Large intestine (tissue), 3 donors: ENCODE data around the gene SSH3. TPM values are rescaled to one million over a fixed set of nuclear protein-coding genes. Genes with fewer than 3 reads are reported as not detected.

ENCODE experiments used
- DNase-seq, 2 donors: peaks; one replicate each; pipeline versions ENCODE4 v3.0.0 to v3.0.0-alpha.2; 2013
- H3K27ac ChIP-seq: one replicate; pipeline ENCODE4 v1.5.1; 2013; ENCODE audit warnings: low read length
- H3K27me3 ChIP-seq: 2 replicates; pipeline ENCODE4 v1.6.1; 2013; ENCODE audit warnings: low read length; ENCODE audit not compliant: control insufficient read depth, insufficient read depth
- H3K36me3 ChIP-seq: 2 replicates; pipeline ENCODE4 v1.6.1; 2013; ENCODE audit warnings: low read length; ENCODE audit not compliant: control insufficient read depth, insufficient read depth
- H3K4me1 ChIP-seq: one replicate; pipeline ENCODE4 v1.6.1; 2013; ENCODE audit warnings: low read length; ENCODE audit not compliant: control insufficient read depth, insufficient read depth
- H3K4me3 ChIP-seq: one replicate; pipeline ENCODE4 v1.5.1; 2013; ENCODE audit warnings: low read length
- H3K9me3 ChIP-seq: one replicate; pipeline ENCODE4 v1.6.1; 2013; ENCODE audit warnings: mild to moderate bottlenecking, low read depth, low read length, moderate library complexity; ENCODE audit not compliant: control insufficient read depth
- WGBS: methylation state at CpG from one replicate; pipeline ENCODE4 v1.1.5; 2013; ENCODE audit warnings: low lambda C conversion rate; ENCODE audit not compliant: insufficient coverage; 5-methylcytosine and 5-hydroxymethylcytosine counted together
- polyA plus RNA-seq: library from polyadenylated mRNA; unstranded; fragments of 120-200 nt; gene quantifications from one replicate; pipeline ENCODE4 v1.2.1, GENCODE V29; 2013

The SSH3 gene
- polyA plus RNA-seq, 1 donor, result 36.4 TPM

GRCh38 chr11:67274768-67275605 lies 28.3 kb upstream of the SSH3 start:
- Histone ChIP-seq H3K27ac (no peak overlapping the region), H3K9me3 (no peaks in the 10 kb centered on the region), H3K4me3 (no peak overlapping the region), H3K4me1 (peaks cover 32% of the 10 kb centered on the region), H3K27me3 (no peaks in the 10 kb centered on the region), H3K36me3 (peaks cover 69% of the 10 kb centered on the region)
- no CpG with 5 or more reads among the region's 35 CpGs for WGBS
- DNase-seq, result no peak

DNA sequence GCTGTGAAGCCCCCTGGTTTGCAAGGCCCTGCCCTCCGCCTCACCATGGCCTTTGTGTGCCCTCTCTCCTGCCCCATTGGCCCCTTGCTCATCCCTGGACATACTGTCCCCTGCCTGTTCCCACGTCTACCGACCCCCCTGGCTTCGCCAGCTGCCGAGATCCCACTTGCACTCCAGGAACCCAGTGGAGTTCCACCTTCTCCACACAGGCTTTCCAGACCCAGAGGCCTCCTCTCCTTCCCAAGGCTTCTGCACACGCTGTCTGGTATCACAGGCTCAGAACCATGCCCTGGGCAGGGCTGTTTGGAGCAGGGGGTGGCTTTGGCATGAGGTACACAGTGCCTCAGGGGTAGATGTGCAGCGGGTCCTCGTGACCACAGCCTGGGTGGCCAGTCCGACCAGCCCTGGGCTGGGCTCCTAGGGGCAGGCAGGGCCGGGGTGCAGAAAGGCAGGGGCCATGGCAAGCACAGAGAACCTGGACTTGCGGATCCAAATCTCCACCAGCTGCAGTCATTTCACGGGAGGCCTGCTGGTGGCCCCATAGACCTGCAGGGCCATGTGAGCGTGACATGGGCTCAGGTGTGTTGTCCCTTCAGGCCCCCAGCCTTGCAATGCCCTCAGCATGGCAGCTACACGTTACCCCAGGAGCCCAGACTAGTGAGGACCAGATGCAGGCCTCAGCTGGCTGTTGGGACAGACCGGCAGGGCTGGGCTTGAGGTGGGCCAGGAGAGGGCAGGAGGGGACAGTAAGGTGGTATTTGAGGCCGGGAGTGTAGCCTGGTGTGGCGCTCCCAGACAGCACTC lies 27.5 kb upstream of the SSH3 start:
- WGBS, result no CpG with 5 or more reads among the region's 17 CpGs
- H3K4me1 ChIP-seq, result peaks cover 24% of the 10 kb centered on the region
- H3K36me3 ChIP-seq, result peaks cover 76% of the 10 kb centered on the region
- no peak overlapping the region for H3K27ac ChIP-seq
- H3K4me3 ChIP-seq, result no peak overlapping the region
- H3K9me3 ChIP-seq, result no peaks in the 10 kb centered on the region
- no peaks in the 10 kb centered on the region for H3K27me3 ChIP-seq
- DNase-seq, result no peak

DNA sequence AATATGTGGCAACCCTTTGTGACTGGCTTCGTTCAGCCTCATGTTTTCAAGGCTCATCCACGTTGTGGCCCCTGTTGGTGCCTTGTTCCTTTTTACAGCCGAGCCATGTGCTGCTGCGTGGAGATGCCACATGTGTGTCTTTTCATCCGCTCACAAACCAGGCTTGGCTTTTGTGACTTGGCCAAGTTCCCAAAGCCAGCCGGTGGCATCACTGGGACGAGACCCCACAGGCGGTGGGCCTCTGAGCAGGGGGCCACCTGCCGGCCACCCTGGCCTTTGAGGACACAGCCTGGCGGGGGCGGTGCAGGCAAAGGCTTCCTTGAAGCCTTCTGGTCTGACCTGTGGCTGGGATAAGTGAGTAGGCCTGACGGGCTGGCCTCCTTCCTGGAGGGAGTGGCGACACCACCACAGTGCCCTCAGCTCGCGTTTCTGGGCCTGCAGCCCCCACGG lies 26.5 kb upstream of the SSH3 start:
- no peak overlapping the region for H3K4me3 ChIP-seq
- no peak for DNase-seq
- no CpG with 5 or more reads among the region's 16 CpGs for WGBS

GRCh38 chr11:67277231-67277961 lies 25.9 kb upstream of the SSH3 start:
- peak overlapping the region; percentile 63 for H3K27ac ChIP-seq
- WGBS, result no CpG with 5 or more reads among the region's 24 CpGs
- H3K27me3 ChIP-seq, result no peaks in the 10 kb centered on the region
- peak; percentile 67 to 79 for DNase-seq
- peaks cover 19% of the 10 kb centered on the region for H3K4me1 ChIP-seq
- no peak overlapping the region for H3K4me3 ChIP-seq
- H3K9me3 ChIP-seq, result no peaks in the 10 kb centered on the region
- H3K36me3 ChIP-seq, result peaks cover 80% of the 10 kb centered on the region

More for the DNA sequence above, 26.5 kb upstream of the SSH3 start:
- Histone ChIP-seq H3K27me3 (no peaks in the 10 kb centered on the region), H3K36me3 (peaks cover 79% of the 10 kb centered on the region), H3K27ac (peak overlapping the region; percentile 63), H3K9me3 (no peaks in the 10 kb centered on the region), H3K4me1 (peaks cover 22% of the 10 kb centered on the region)

GRCh38 chr11:67278135-67278938 lies 25.0 kb upstream of the SSH3 start:
- H3K4me3 ChIP-seq, result no peak overlapping the region
- H3K36me3 ChIP-seq, result peaks cover 82% of the 10 kb centered on the region
- H3K9me3 ChIP-seq, result no peaks in the 10 kb centered on the region
- H3K4me1 ChIP-seq, result peaks cover 17% of the 10 kb centered on the region
- 92% methylated on average over 2 of the region's 14 CpGs for WGBS
- H3K27ac ChIP-seq, result peak overlapping the region; percentile 63
- H3K27me3 ChIP-seq, result no peaks in the 10 kb centered on the region
- no peak for DNase-seq

DNA sequence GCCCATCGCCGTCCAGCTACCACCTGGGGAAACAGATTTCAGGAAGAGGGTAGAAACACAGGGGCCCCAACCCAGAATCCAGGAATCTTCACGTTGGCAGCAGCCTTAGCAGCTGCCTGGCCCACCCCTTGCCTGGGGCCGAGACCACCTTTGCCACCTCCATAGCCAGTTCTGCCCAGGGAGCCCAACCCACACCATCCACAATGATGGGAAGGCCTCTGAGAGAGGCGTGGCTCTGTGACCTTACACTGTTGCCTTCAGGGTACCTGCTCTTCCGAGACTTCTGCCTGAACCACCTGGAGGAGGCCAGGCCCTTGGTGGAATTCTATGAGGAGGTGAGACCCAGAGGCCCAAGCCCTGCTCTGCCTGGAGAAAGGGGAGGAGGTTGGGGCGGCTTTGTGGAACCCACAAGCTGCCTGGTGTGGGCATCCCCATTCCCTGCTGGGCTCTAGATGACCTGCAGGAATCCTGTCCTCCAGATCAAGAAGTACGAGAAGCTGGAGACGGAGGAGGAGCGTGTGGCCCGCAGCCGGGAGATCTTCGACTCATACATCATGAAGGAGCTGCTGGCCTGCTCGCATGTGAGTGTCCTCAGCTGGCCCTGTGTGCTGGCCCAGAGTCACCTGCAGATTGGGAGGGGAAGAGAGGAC lies 24.3 kb upstream of the SSH3 start:
- no peak for DNase-seq
- Histone ChIP-seq H3K4me3 (no peak overlapping the region), H3K9me3 (no peaks in the 10 kb centered on the region), H3K36me3 (peaks cover 89% of the 10 kb centered on the region), H3K27ac (no peak overlapping the region), H3K4me1 (peaks cover 17% of the 10 kb centered on the region), H3K27me3 (no peaks in the 10 kb centered on the region)
- WGBS, result no CpG with 5 or more reads among the region's 14 CpGs

GRCh38 chr11:67279589-67280340 lies 23.6 kb upstream of the SSH3 start:
- Histone ChIP-seq H3K4me3 (no peak overlapping the region), H3K4me1 (peaks cover 17% of the 10 kb centered on the region), H3K9me3 (no peaks in the 10 kb centered on the region), H3K36me3 (peaks cover 92% of the 10 kb centered on the region), H3K27me3 (no peaks in the 10 kb centered on the region), H3K27ac (no peak overlapping the region)
- no peak for DNase-seq
- no CpG with 5 or more reads among the region's 17 CpGs for WGBS

- no peak for DNase-seq
- no peaks in the 10 kb centered on the region for H3K9me3 ChIP-seq
- no CpG with 5 or more reads among the region's 13 CpGs for WGBS
- H3K4me1 ChIP-seq, result peaks cover 17% of the 10 kb centered on the region
- no peak overlapping the region for H3K27ac ChIP-seq
- no peak overlapping the region for H3K4me3 ChIP-seq
- peaks cover 92% of the 10 kb centered on the region for H3K36me3 ChIP-seq
- no peaks in the 10 kb centered on the region for H3K27me3 ChIP-seq
Observed at GRCh38 chr11:67280341-67280787, 23.0 kb upstream of the SSH3 start.
